MCF 10A (cell line): ENCODE measurements around the gene CDH26. TPM values are rescaled to one million over a fixed set of nuclear protein-coding genes. Genes with fewer than 3 reads are reported as not detected.
A peak's percentile ranks its signal among the peaks of the same experiment; 100 is the strongest.

ENCODE experiments used
- BruUV-seq: library from RNA; stranded (reverse); fragments of 400-500 nt; replicated peaks from 2 replicates; lab custom pipeline; 2021; lab: Mats Ljungman, UMichigan
- CTCF ChIA-PET: fragments of 300-600 bp; sonication (Branson Sonifier 250); formaldehyde crosslinking; extraction: SDS; loops from one replicate; lab custom pipeline; 2021; ENCODE audit warnings: antibody characterized with exemption, inconsistent platforms; lab: Yijun Ruan, JAX
- POLR2A ChIA-PET: fragments of 300-600, 350-650 bp; sonication (Branson Sonifier 250); formaldehyde crosslinking; extraction: SDS; loops from one replicate; lab custom pipeline; 2020; ENCODE audit warnings: antibody characterized with exemption, inconsistent platforms; lab: Yijun Ruan, JAX
- DNase-seq: peaks from one replicate; pipeline ENCODE4 v3.0.0-alpha.2; 2018; ENCODE audit not compliant: unreplicated experiment
- H3K27ac Mint-ChIP-seq: one replicate; pipeline ENCODE4 v1.8.0; 2022; ENCODE audit warnings: mild to moderate bottlenecking, low read depth, mixed read lengths; ENCODE audit not compliant: unreplicated experiment
- H3K27me3 Mint-ChIP-seq: one replicate; pipeline ENCODE4 v1.8.0; 2022; ENCODE audit warnings: mixed read lengths; ENCODE audit not compliant: insufficient read depth, unreplicated experiment
- H3K36me3 Mint-ChIP-seq: one replicate; pipeline ENCODE4 v1.8.0; 2022; ENCODE audit warnings: mild to moderate bottlenecking, moderate library complexity, mixed read lengths; ENCODE audit not compliant: insufficient read depth, unreplicated experiment
- H3K4me1 Mint-ChIP-seq: one replicate; pipeline ENCODE4 v1.8.0; 2022; ENCODE audit warnings: mixed read lengths; ENCODE audit not compliant: insufficient read depth, unreplicated experiment
- H3K4me3 Mint-ChIP-seq: one replicate; pipeline ENCODE4 v1.8.0; 2022; ENCODE audit warnings: mild to moderate bottlenecking, moderate library complexity, mixed read lengths; ENCODE audit not compliant: unreplicated experiment
- H3K9me3 Mint-ChIP-seq: one replicate; pipeline ENCODE4 v1.8.0; 2022; ENCODE audit warnings: mixed read lengths; ENCODE audit not compliant: unreplicated experiment
- intact Hi-C: fragments of 100-400 bp; cut with micrococcal nuclease; formaldehyde crosslinking; loops from 2 replicates; pipeline ENCODE4 v1.14.1; 2022
- total RNA-seq: library from RNA; stranded (reverse); gene quantifications from 2 replicates; pipeline ENCODE4 v1.2.3, GENCODE V29; 2022
- TF ChIP-seq, protein P1 (sequence below): fragments of 200-600 bp; IDR thresholded peaks from one replicate; pipeline ENCODE4 v1.8.0; 2022; ENCODE audit warnings: antibody characterized with exemption, mild to moderate bottlenecking; ENCODE audit not compliant: unreplicated experiment

The CDH26 gene
- total RNA-seq, 1 experiment from 2014 or later, result 0.12 TPM

DNA sequence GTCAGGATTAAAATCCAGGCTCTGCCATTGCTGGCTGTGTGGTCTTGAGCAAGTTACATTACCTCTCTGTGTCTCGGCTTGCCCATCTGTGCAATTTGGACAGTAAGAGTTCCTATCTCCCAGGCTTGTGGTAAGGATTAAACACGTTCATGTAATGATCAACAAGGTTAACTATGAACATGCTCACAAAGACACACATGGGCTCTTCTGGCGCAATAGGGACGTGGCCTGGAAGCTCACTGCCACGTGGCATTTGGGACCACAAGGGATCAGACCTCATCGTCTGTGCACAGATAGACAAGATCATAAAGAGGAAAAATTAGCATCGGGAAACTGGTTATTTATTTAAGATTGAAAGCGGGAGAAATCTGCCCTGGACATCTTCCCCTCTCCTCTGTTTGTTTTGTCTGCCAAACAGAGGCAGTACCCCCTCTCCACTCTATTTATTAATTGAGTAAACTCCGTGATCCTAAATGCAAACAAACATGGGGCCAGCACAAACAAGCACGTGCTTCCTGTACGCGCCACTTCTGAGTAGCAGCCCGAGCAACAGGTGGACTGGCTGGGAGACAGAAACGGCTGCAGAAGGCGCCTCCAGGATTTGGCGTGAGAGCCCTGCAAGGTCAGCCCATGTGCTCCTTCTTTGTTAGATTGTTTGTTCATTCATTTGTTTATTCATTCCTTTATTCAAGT lies 95.0 kb downstream of the CDH26 start:
- Mint-ChIP-seq H3K9me3 (no peaks in the 10 kb centered on the region), H3K27ac (no peak overlapping the region), H3K27me3 (no peaks in the 10 kb centered on the region), H3K36me3 (no peaks in the 10 kb centered on the region), H3K4me3 (no peak overlapping the region), H3K4me1 (peaks cover 13% of the 10 kb centered on the region)
- no peak for DNase-seq
- TF ChIP-seq, protein P1, sequence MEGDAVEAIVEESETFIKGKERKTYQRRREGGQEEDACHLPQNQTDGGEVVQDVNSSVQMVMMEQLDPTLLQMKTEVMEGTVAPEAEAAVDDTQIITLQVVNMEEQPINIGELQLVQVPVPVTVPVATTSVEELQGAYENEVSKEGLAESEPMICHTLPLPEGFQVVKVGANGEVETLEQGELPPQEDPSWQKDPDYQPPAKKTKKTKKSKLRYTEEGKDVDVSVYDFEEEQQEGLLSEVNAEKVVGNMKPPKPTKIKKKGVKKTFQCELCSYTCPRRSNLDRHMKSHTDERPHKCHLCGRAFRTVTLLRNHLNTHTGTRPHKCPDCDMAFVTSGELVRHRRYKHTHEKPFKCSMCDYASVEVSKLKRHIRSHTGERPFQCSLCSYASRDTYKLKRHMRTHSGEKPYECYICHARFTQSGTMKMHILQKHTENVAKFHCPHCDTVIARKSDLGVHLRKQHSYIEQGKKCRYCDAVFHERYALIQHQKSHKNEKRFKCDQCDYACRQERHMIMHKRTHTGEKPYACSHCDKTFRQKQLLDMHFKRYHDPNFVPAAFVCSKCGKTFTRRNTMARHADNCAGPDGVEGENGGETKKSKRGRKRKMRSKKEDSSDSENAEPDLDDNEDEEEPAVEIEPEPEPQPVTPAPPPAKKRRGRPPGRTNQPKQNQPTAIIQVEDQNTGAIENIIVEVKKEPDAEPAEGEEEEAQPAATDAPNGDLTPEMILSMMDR, result no peak
- CTCF ChIA-PET, result interaction anchor here (0.7 to 14.5 kb wide), 9 partner anchors 9 to 1175 kb away, joined by 3 to 360 read pairs (median 4); partner anchors contain the start of gene CDH26
- BruUV-seq, result no TSS peak
- intact Hi-C loops, result no loop called here
- POLR2A ChIA-PET, result no interaction called here

DNA sequence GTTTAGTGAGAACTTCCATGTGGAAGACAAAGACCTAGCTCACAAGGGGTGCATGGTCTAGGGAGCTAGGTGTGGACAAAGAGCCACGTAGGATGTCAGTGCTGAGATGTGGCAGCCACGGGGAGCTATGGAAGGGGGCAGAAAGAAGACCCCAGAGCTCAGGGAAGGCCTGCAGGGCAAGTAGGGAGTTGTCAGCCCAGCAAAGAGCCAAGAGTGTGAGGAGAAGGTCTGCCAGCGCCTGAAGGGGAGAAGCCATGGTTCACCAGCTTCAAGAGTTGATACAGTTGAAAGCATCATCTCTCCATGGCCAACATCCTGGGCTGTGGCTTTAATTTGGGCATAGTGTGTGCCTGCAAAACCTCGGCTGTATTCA lies 95.6 kb downstream of the CDH26 start:
- TF ChIP-seq, protein P1, result no peak
- ChIA-PET POLR2A (no interaction called here), CTCF (interaction anchor here (1.0 to 14.5 kb wide), 5 partner anchors 61 to 1174 kb away, joined by 3 to 360 read pairs (median 4); partner anchors contain the start of gene CDH26)
- no peaks in the 10 kb centered on the region for H3K36me3 Mint-ChIP-seq
- H3K27ac Mint-ChIP-seq, result no peak overlapping the region
- DNase-seq, result no peak
- H3K9me3 Mint-ChIP-seq, result no peaks in the 10 kb centered on the region
- intact Hi-C loops, result no loop called here
- peaks cover 13% of the 10 kb centered on the region for H3K4me1 Mint-ChIP-seq
- no peak overlapping the region for H3K4me3 Mint-ChIP-seq
- no TSS peak for BruUV-seq
- no peaks in the 10 kb centered on the region for H3K27me3 Mint-ChIP-seq

DNA sequence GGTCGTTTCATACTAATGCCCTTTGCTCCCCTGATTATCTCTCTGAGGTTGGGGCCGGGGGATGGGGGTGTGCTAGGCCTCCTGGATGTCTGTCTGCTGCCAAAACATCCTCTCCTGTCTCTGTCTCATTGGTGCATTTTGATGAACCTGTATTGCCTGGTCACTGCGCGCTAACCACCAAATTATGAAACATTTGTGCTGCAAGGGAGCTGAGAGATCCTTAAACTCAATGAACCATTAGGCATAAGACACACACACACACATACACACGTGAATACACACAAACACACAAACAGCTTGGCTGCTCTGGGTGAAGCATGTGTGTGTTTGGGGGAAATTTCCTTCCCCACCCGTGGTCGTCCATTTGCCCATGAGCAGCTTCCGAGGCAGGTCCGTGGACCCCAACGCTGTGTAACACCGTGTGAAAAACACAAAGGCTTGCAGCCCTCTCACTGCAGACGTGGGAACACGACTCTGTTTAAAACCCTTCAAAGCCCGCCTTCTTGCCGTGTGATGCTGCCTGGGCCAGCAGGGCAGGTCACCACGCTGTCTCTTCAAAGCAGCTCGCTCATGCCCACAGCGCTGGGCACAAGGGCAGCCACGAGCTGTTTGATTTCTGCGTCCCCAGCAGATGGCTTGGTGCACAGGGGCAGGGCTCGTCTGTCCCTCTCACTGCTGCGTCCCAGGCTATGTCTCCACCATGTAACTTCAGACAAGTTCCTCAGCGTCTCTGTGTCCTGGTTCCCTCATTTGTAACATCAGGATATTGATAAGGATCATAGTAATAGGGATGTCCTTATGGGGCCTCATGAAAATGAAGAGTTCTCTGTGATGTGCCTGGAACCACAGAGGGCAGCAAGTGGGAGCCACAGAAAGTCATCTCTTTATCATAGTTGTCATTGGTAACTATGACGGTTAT lies 96.8 kb downstream of the CDH26 start:
- Mint-ChIP-seq H3K36me3 (no peaks in the 10 kb centered on the region), H3K27ac (peak overlapping the region; percentile 51), H3K27me3 (no peaks in the 10 kb centered on the region), H3K9me3 (no peaks in the 10 kb centered on the region), H3K4me1 (peaks cover 8% of the 10 kb centered on the region), H3K4me3 (no peak overlapping the region)
- intact Hi-C loops, result no loop called here
- ChIA-PET POLR2A (interaction anchor here (0.7 kb wide), 1 partner anchor 14 kb away, joined by 4 read pairs; no protein-coding TSS in a partner anchor), CTCF (interaction anchor here (0.5 to 14.5 kb wide), 9 partner anchors 8 to 1174 kb away, joined by 3 to 360 read pairs (median 25); partner anchors contain the start of gene CDH26)
- BruUV-seq, result no TSS peak
- no peak for DNase-seq
- TF ChIP-seq, protein P1, result no peak
